IMR-90 (cell line): ENCODE data around the gene GNA14. TPM values are rescaled to one million over a fixed set of nuclear protein-coding genes. Genes with fewer than 3 reads are reported as not detected.

Experiments used
- ATAC-seq: fragments of 200-7000 bp; cut with Tn5 transposase; 2 replicates; pipeline ENCODE4 v1.9.1; 2020; ENCODE audit warnings: low read depth, mild to moderate bottlenecking, moderate library complexity
- BruUV-seq: library from RNA; stranded (reverse); fragments of 400-500 nt; replicated peaks from 2 replicates; lab custom pipeline; 2021; lab: Mats Ljungman, UMichigan
- CTCF ChIA-PET: fragments of 300-600 bp; formaldehyde crosslinking; extraction: SDS; loops from one replicate; lab custom pipeline; 2021; ENCODE audit warnings: antibody characterized with exemption; lab: Yijun Ruan, JAX
- POLR2A ChIA-PET: fragments of 300-600 bp; sonication (Branson Sonifier 250); formaldehyde crosslinking; loops from one replicate; lab custom pipeline; 2022; ENCODE audit warnings: antibody characterized with exemption; ENCODE audit not compliant: unreplicated experiment; lab: Charles Lee
- DNase-seq: peaks from one replicate; pipeline ENCODE4 v3.0.0; 2013
- H2AFZ ChIP-seq: replicated peaks from 2 replicates; pipeline ENCODE3; 2013; ENCODE audit warnings: low read length, mild to moderate bottlenecking; ENCODE audit not compliant: poor library complexity
- H2AK5ac ChIP-seq: 2 replicates; pipeline ENCODE4 v1.6.1; 2013; ENCODE audit warnings: low read depth, low read length, inconsistent platforms
- H2AK9ac ChIP-seq: replicated peaks from 2 replicates; pipeline ENCODE3; 2013; ENCODE audit warnings: mild to moderate bottlenecking, low read depth, low read length, moderate library complexity; ENCODE audit not compliant: poor library complexity
- H2BK120ac ChIP-seq: 2 replicates; pipeline ENCODE4 v1.6.1; 2013; ENCODE audit warnings: low read depth, low read length, inconsistent platforms
- H2BK15ac ChIP-seq: 3 replicates; pipeline ENCODE4 v1.6.1; 2013; ENCODE audit warnings: low read depth, low read length, inconsistent platforms
- H2BK20ac ChIP-seq: 2 replicates; pipeline ENCODE4 v1.6.1; 2013; ENCODE audit warnings: low read depth, mild to moderate bottlenecking, inconsistent platforms, low read length, moderate library complexity
- H2BK5ac ChIP-seq: 2 replicates; pipeline ENCODE4 v1.6.1; 2013; ENCODE audit warnings: mild to moderate bottlenecking, low read depth, low read length, inconsistent platforms; ENCODE audit not compliant: poor library complexity, severe bottlenecking
- H3K14ac ChIP-seq: replicated peaks from 2 replicates; pipeline ENCODE4 v1.6.1; 2013; ENCODE audit warnings: low read depth, low read length, inconsistent platforms
- H3K18ac ChIP-seq: 2 replicates; pipeline ENCODE4 v1.6.1; 2013; ENCODE audit warnings: low read depth, low read length, control low read depth
- H3K23ac ChIP-seq: 2 replicates; pipeline ENCODE4 v1.6.1; 2013; ENCODE audit warnings: low read depth, low read length, inconsistent platforms
- H3K27ac ChIP-seq: 2 replicates; pipeline ENCODE4 v1.5.1; 2013; ENCODE audit warnings: mild to moderate bottlenecking, control low read depth, low read length; ENCODE audit not compliant: insufficient read depth
- H3K27me3 ChIP-seq: 2 replicates; pipeline ENCODE4 v1.6.1; 2013; ENCODE audit warnings: low read length; ENCODE audit not compliant: control insufficient read depth, insufficient read depth
- H3K36me3 ChIP-seq: 2 replicates; pipeline ENCODE4 v1.6.1; 2013; ENCODE audit warnings: low read length, mixed read lengths; ENCODE audit not compliant: control insufficient read depth, insufficient read depth
- H3K4ac ChIP-seq: 2 replicates; pipeline ENCODE4 v1.6.1; 2013; ENCODE audit warnings: low read depth, low read length, inconsistent platforms
- H3K4me1 ChIP-seq: 2 replicates; pipeline ENCODE4 v1.6.1; 2013; ENCODE audit warnings: low read length, mixed read lengths; ENCODE audit not compliant: control insufficient read depth, insufficient read depth
- H3K4me2 ChIP-seq: 2 replicates; pipeline ENCODE4 v1.6.1; 2013; ENCODE audit warnings: low read depth, mild to moderate bottlenecking, control low read depth, low read length, moderate library complexity
- H3K4me3 ChIP-seq: 2 replicates; pipeline ENCODE4 v1.5.1; 2013; ENCODE audit warnings: low read depth, mild to moderate bottlenecking, control low read depth, low read length, moderate library complexity; ENCODE audit not compliant: insufficient read depth
- H3K56ac ChIP-seq: 2 replicates; pipeline ENCODE4 v1.6.1; 2013; ENCODE audit warnings: low read length, inconsistent platforms; ENCODE audit not compliant: insufficient read depth; ENCODE audit errors: extremely low read depth
- H3K79me1 ChIP-seq, 2 experiments: 2 replicates each; pipeline ENCODE4 v1.6.1; 2013; ENCODE audit warnings: low read length in 2 of 2, inconsistent platforms in 1 of 2, low read depth in 1 of 2
- H3K9ac ChIP-seq: 2 replicates; pipeline ENCODE4 v1.6.1; 2013; ENCODE audit warnings: low read depth, low read length, control low read depth
- H3K9me1 ChIP-seq: 2 replicates; pipeline ENCODE4 v1.6.1; 2013; ENCODE audit warnings: low read length, inconsistent platforms; ENCODE audit not compliant: insufficient read depth
- H3K9me3 ChIP-seq: 2 replicates; pipeline ENCODE4 v1.6.1; 2013; ENCODE audit warnings: low read length; ENCODE audit not compliant: control insufficient read depth, insufficient read depth
- H4K20me1 ChIP-seq: 2 replicates; pipeline ENCODE4 v1.6.1; 2013; ENCODE audit warnings: low read length, inconsistent platforms; ENCODE audit not compliant: insufficient read depth
- H4K5ac ChIP-seq: 2 replicates; pipeline ENCODE4 v1.6.1; 2013; ENCODE audit warnings: mild to moderate bottlenecking, low read depth, low read length, control low read depth
- H4K8ac ChIP-seq, 2 experiments: 2 replicates each; pipeline ENCODE4 v1.6.1; 2013; ENCODE audit warnings: low read depth in 2 of 2, low read length in 2 of 2, control low read depth in 1 of 2, inconsistent platforms in 1 of 2
- H4K91ac ChIP-seq: 2 replicates; pipeline ENCODE4 v1.6.1; 2013; ENCODE audit warnings: low read depth, low read length, inconsistent platforms; ENCODE audit not compliant: insufficient read depth
- CHD1 ChIP-seq: IDR thresholded peaks from 2 replicates; pipeline ENCODE4 v1.6.1; 2012; ENCODE audit warnings: low read depth, low read length, improper control_type of control experiment
- ELK1 ChIP-seq: fragments of 150-350 bp; IDR thresholded peaks from 2 replicates; pipeline ENCODE4 v1.6.1; 2016; ENCODE audit warnings: low read depth, mild to moderate bottlenecking, low read length, moderate library complexity, borderline replicate concordance
- FOS ChIP-seq: fragments of 150-350 bp; IDR thresholded peaks from 2 replicates; pipeline ENCODE4 v1.6.1; 2016; ENCODE audit warnings: low read depth, low read length
- MXI1 ChIP-seq: IDR thresholded peaks from 2 replicates; pipeline ENCODE4 v1.6.1; 2012; ENCODE audit warnings: low read depth, mild to moderate bottlenecking, low read length, moderate library complexity, borderline replicate concordance
- USF2 ChIP-seq: fragments of 150-350 bp; IDR thresholded peaks from 2 replicates; pipeline ENCODE4 v1.6.1; 2017; ENCODE audit warnings: mild to moderate bottlenecking, antibody characterized with exemption, low read length, low read depth
- WGBS, 2 experiments: methylation state at CpG; one replicate each; pipeline versions ENCODE4 v1.1.5 to v1.1.7; 2013; ENCODE audit warnings: missing lambda C conversion rate in 2 of 2; ENCODE audit not compliant: insufficient read length in 1 of 2; ENCODE audit errors: extremely low coverage in 2 of 2; 5-methylcytosine and 5-hydroxymethylcytosine counted together
- dilution Hi-C: fragments of 300-500 bp; cut with HindIII; formaldehyde crosslinking; loops from one replicate; pipeline ENCODE4 v1.14.3; 2018; ENCODE audit warnings: low sequenced_read_pairs; ENCODE audit not compliant: unreplicated experiment
- in situ Hi-C: fragments of 300-500 bp; cut with MboI; formaldehyde crosslinking; loops from 3 replicates; pipeline ENCODE4 v1.14.3; 2019; ENCODE audit warnings: low sequenced_read_pairs, inconsistent platforms, mixed read lengths
- intact Hi-C: fragments of 100-400 bp; cut with micrococcal nuclease; formaldehyde crosslinking; loops from 2 replicates; pipeline ENCODE4 v1.10.0; 2022
- polyA plus RNA-seq, 3 experiments: library from polyadenylated mRNA; depleted of rRNA; stranded (reverse); fragments of >200 nt; gene quantifications; 2 replicates each; pipeline ENCODE4 v1.2.3, GENCODE V29; 2012; ENCODE audit warnings: low replicate concordance in 1 of 3
- total RNA-seq: library from RNA; depleted of rRNA; stranded (reverse); fragments of >200 nt; gene quantifications from 2 replicates; pipeline ENCODE4 v1.2.3, GENCODE V29; 2012

The GNA14 gene
- total and polyA plus RNA-seq, 2 of the 4 experiments (the other 2 are of a cell fraction): under 0.01 to 0.03 TPM

- ChIA-PET POLR2A (no interaction called here), CTCF (no interaction called here)
- no peaks in the 10 kb centered on the region for H3K27me3 ChIP-seq
- H2BK20ac ChIP-seq: no peak overlapping the region
- H3K4me1 ChIP-seq: peaks cover 2% of the 10 kb centered on the region; the same call in 1 of the 2 replicates
- H3K9me3 ChIP-seq: peaks cover 2% of the 10 kb centered on the region; the same call in 1 of the 2 replicates
- no peaks in the 10 kb centered on the region for H3K79me1 ChIP-seq
- TF ChIP-seq FOS (no peak), USF2 (no peak), ELK1 (no peak), MXI1 (no peak), CHD1 (no peak)
- H2BK120ac ChIP-seq: no peak overlapping the region
- H2AK9ac ChIP-seq: no peak overlapping the region
- in situ Hi-C loops (no loop called here), intact Hi-C loops (no loop called here), dilution Hi-C loops (no loop called here)
- no peak overlapping the region for H2BK15ac ChIP-seq
- no peak overlapping the region for H3K4me3 ChIP-seq
- H3K27ac ChIP-seq: no peak overlapping the region
- no peak overlapping the region for H3K23ac ChIP-seq
- H4K5ac ChIP-seq: no peak overlapping the region
- H3K36me3 ChIP-seq: no peaks in the 10 kb centered on the region
- WGBS, 2 experiments: no CpG with 5 or more reads among the region's 3 CpGs
- DNase-seq (no peak), ATAC-seq (no peak)
- H2BK5ac ChIP-seq: no peak overlapping the region
- no peak overlapping the region for H3K18ac ChIP-seq
- no peak overlapping the region for H4K91ac ChIP-seq
- no peak overlapping the region for H2AK5ac ChIP-seq
- no TSS peak for BruUV-seq
- no peak overlapping the region for H3K4me2 ChIP-seq
- no peak overlapping the region for H3K14ac ChIP-seq
- no peaks in the 10 kb centered on the region for H4K20me1 ChIP-seq
- no peak overlapping the region for H4K8ac ChIP-seq
- H3K9me1 ChIP-seq: no peaks in the 10 kb centered on the region
- no peak overlapping the region for H3K4ac ChIP-seq
- H2AFZ ChIP-seq: no peak overlapping the region
- H3K9ac ChIP-seq: no peak overlapping the region
- no peak overlapping the region for H3K56ac ChIP-seq
These were observed 173.2 kb downstream of the GNA14 start for GRCh38 chr9:77474936-77475335.
